HL-60 (cell line): ENCODE data around the gene VAV2.

Experiments used
- GABPA ChIP-seq: IDR thresholded peaks from 2 replicates; pipeline ENCODE4 v1.6.1; 2012; ENCODE audit warnings: low read depth
- POLR2AphosphoS5 ChIP-seq: IDR thresholded peaks from 2 replicates; pipeline ENCODE4 v1.6.1; 2012; ENCODE audit warnings: low read depth
- SPI1 ChIP-seq: IDR thresholded peaks from 2 replicates; pipeline ENCODE4 v1.6.1; 2012; ENCODE audit warnings: low read depth, mild to moderate bottlenecking, borderline replicate concordance
- TF ChIP-seq, protein P1 (sequence below): IDR thresholded peaks from one replicate; pipeline ENCODE4 v1.5.1; 2011; ENCODE audit warnings: low read length, control low read depth, inconsistent platforms; ENCODE audit not compliant: insufficient read depth
- TF ChIP-seq, protein P2 (sequence below): IDR thresholded peaks from 2 replicates; pipeline ENCODE4 v1.6.1; 2012; ENCODE audit warnings: low read depth; ENCODE audit not compliant: insufficient replicate concordance

DNA sequence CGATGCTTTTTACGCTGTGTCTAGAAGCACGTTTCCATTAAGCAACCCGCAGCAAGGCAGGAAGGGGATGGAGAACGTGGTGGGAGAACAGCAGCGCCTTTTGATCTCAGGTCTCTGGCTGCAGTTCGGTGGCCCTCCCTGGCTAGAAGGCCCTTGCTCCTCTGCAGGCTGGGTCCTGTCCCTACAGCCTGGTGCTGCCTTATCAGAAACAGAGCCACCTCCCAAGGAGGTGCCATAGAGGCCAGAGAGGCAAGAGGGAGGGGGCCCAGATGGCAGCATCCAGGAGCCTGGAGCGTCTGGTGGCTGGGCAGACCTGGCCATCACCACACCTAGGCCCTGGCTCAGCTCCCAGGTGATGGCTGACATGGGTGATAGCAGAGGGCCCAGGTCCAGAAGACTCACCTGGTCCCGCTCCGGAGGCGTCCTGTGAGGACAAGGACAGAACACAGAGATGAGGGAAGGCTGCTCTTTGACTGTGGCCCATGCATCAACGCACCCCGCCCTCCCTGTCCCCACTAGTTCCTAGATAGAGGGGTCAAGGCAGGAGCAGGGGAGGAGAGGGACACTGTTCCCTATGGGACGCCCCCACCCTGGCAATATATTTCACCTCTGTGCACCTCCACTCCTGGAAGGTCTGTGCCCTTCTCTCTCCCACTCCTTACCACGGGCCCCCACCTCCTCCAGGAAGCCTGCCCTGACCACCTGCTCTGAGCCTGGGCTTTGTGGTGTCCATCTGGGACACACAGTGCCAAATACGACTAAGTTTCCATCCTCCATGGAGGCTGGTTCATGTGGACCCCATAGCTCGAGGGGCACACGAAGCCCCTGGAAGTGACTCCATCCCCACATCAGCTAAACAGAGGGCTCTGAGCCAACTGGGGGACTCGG, 212.4 kb downstream of the VAV2 start:
- TF ChIP-seq, protein P1, sequence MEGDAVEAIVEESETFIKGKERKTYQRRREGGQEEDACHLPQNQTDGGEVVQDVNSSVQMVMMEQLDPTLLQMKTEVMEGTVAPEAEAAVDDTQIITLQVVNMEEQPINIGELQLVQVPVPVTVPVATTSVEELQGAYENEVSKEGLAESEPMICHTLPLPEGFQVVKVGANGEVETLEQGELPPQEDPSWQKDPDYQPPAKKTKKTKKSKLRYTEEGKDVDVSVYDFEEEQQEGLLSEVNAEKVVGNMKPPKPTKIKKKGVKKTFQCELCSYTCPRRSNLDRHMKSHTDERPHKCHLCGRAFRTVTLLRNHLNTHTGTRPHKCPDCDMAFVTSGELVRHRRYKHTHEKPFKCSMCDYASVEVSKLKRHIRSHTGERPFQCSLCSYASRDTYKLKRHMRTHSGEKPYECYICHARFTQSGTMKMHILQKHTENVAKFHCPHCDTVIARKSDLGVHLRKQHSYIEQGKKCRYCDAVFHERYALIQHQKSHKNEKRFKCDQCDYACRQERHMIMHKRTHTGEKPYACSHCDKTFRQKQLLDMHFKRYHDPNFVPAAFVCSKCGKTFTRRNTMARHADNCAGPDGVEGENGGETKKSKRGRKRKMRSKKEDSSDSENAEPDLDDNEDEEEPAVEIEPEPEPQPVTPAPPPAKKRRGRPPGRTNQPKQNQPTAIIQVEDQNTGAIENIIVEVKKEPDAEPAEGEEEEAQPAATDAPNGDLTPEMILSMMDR: no peak
- TF ChIP-seq, protein P2, sequence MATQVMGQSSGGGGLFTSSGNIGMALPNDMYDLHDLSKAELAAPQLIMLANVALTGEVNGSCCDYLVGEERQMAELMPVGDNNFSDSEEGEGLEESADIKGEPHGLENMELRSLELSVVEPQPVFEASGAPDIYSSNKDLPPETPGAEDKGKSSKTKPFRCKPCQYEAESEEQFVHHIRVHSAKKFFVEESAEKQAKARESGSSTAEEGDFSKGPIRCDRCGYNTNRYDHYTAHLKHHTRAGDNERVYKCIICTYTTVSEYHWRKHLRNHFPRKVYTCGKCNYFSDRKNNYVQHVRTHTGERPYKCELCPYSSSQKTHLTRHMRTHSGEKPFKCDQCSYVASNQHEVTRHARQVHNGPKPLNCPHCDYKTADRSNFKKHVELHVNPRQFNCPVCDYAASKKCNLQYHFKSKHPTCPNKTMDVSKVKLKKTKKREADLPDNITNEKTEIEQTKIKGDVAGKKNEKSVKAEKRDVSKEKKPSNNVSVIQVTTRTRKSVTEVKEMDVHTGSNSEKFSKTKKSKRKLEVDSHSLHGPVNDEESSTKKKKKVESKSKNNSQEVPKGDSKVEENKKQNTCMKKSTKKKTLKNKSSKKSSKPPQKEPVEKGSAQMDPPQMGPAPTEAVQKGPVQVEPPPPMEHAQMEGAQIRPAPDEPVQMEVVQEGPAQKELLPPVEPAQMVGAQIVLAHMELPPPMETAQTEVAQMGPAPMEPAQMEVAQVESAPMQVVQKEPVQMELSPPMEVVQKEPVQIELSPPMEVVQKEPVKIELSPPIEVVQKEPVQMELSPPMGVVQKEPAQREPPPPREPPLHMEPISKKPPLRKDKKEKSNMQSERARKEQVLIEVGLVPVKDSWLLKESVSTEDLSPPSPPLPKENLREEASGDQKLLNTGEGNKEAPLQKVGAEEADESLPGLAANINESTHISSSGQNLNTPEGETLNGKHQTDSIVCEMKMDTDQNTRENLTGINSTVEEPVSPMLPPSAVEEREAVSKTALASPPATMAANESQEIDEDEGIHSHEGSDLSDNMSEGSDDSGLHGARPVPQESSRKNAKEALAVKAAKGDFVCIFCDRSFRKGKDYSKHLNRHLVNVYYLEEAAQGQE: no peak
- TF ChIP-seq POLR2AphosphoS5: no peak
- TF ChIP-seq SPI1: no peak
- TF ChIP-seq GABPA: no peak
